ENCODE measurements around the gene CNOT8. TPM values are rescaled to one million over a fixed set of nuclear protein-coding genes. Genes with fewer than 3 reads are reported as not detected.
"Not testable (repeated sequence)": the region's sequence is repeated elsewhere in the genome, so short reads cannot be mapped to it uniquely, and the experiment has no call there.

Gene CNOT8
- total RNA-seq, 1 experiment from 2014 or later: 45.6 TPM

- Histone ChIP-seq H2AFZ (ENCODE audit: low read length) (no peak overlapping the region), H3K56ac (ENCODE audit: insufficient read length, low read depth, low read length) (no peak overlapping the region), H3K18ac (ENCODE audit: insufficient read length, low read depth, low read length) (no peak overlapping the region), H2BK15ac (ENCODE audit: low read depth, low read length) (no peak overlapping the region), H2BK5ac (ENCODE audit: insufficient read length, low read length) (no peak overlapping the region), H4K8ac (replicated peaks; ENCODE audit: insufficient read length, low read depth, low read length) (no peak overlapping the region), H3K4ac (ENCODE audit: low read depth, low read length) (no peak overlapping the region), H3K4me1 (ENCODE audit: insufficient read depth, low read length) (no peaks in the 10 kb centered on the region), H3K23me2 (ENCODE audit: insufficient read length, low read depth, low read length, poor library complexity, severe bottlenecking) (no peaks in the 10 kb centered on the region), H3K9me3 (ENCODE audit: control insufficient read depth, low read depth, low read length) (no peaks in the 10 kb centered on the region), H4K5ac (ENCODE audit: insufficient read length, low read depth, low read length) (no peak overlapping the region), H2BK12ac (ENCODE audit: insufficient read length, low read depth, low read length) (no peak overlapping the region), H2BK120ac (ENCODE audit: low read depth, low read length, poor library complexity, severe bottlenecking) (no peak overlapping the region), H3K27ac (ENCODE audit: insufficient read length, low read depth, low read length) (no peak overlapping the region), H3K4me2 (ENCODE audit: insufficient read depth, insufficient read length, low read length) (no peak overlapping the region), H2AK5ac (ENCODE audit: insufficient read length, low read length) (no peak overlapping the region), H3K27me3 (ENCODE audit: insufficient read depth, low read length) (no peaks in the 10 kb centered on the region), H3K23ac (ENCODE audit: insufficient read length, low read depth, low read length) (no peak overlapping the region), H4K20me1 (ENCODE audit: control insufficient read depth, insufficient read depth, insufficient read length) (no peaks in the 10 kb centered on the region), H3K9ac (ENCODE audit: extremely low read depth, insufficient read length, low read length) (no peak overlapping the region), H3K14ac (ENCODE audit: insufficient read depth, low read length) (no peak overlapping the region), H3K79me2 (ENCODE audit: insufficient read depth, low read length) (no peaks in the 10 kb centered on the region), H3K79me1 (ENCODE audit: insufficient read depth, low read depth, low read length, poor library complexity, severe bottlenecking) (no peaks in the 10 kb centered on the region), H4K91ac (ENCODE audit: insufficient read length, low read depth, low read length) (no peak overlapping the region), H3T11ph (ENCODE audit: low read length) (no peak overlapping the region), H2BK20ac (ENCODE audit: low read depth, low read length, poor library complexity, severe bottlenecking) (no peak overlapping the region)
- WGBS (ENCODE audit: extremely low coverage, insufficient read length, low lambda C conversion rate): no CpG with 5 or more reads among the region's 7 CpGs
- Mint-ChIP-seq H3K4me3 (no peak overlapping the region), H3K4me1 (peaks cover 6% of the 10 kb centered on the region in 2 experiments), H3K9me3 (no peaks in the 10 kb centered on the region; a peak in 1 of 5 replicates), H3K27me3 (ENCODE audit: low read depth) (no peaks in the 10 kb centered on the region), H3K27ac (no peak overlapping the region; a peak in 1 of 7 replicates), H3K36me3 (ENCODE audit: insufficient read depth in 1 of 3, low read depth in 3 of 3) (peaks cover 2 to 36% (median 25%) of the 10 kb centered on the region in 3 experiments; a peak in 5 of 7 replicates)
- no peak for DNase-seq
- no peak for TF ChIP-seq CTCF (conservative IDR thresholded peaks at IDR 0.05)
Observed at GRCh38 chr5:154831451-154831850, 27.0 kb upstream of the CNOT8 start.

- H2BK120ac ChIP-seq (ENCODE audit: low read depth, low read length, poor library complexity, severe bottlenecking); H3K4me2 ChIP-seq (ENCODE audit: insufficient read depth, insufficient read length, low read length); H3K4me1 Mint-ChIP-seq; H4K5ac ChIP-seq (ENCODE audit: insufficient read length, low read depth, low read length); H3K27ac Mint-ChIP-seq; H3K4me3 Mint-ChIP-seq; H3K4ac ChIP-seq (ENCODE audit: low read depth, low read length); H3K79me1 ChIP-seq (ENCODE audit: insufficient read depth, low read depth, low read length, poor library complexity, severe bottlenecking); H3K27me3 ChIP-seq (ENCODE audit: insufficient read depth, low read length); H3K14ac ChIP-seq (ENCODE audit: insufficient read depth, low read length); H2BK12ac ChIP-seq (ENCODE audit: insufficient read length, low read depth, low read length); H3K23ac ChIP-seq (ENCODE audit: insufficient read length, low read depth, low read length); H3K9me3 Mint-ChIP-seq; H3K27ac ChIP-seq (ENCODE audit: insufficient read length, low read depth, low read length); H2AFZ ChIP-seq (ENCODE audit: low read length); H2BK15ac ChIP-seq (ENCODE audit: low read depth, low read length); H3K56ac ChIP-seq (ENCODE audit: insufficient read length, low read depth, low read length); H3K18ac ChIP-seq (ENCODE audit: insufficient read length, low read depth, low read length); H3T11ph ChIP-seq (ENCODE audit: low read length); H2BK5ac ChIP-seq (ENCODE audit: insufficient read length, low read length); DNase-seq; H3K9me3 ChIP-seq (ENCODE audit: control insufficient read depth, low read depth, low read length); H3K23me2 ChIP-seq (ENCODE audit: insufficient read length, low read depth, low read length, poor library complexity, severe bottlenecking); H3K4me1 ChIP-seq (ENCODE audit: insufficient read depth, low read length); H4K8ac ChIP-seq (replicated peaks; ENCODE audit: insufficient read length, low read depth, low read length); H2AK5ac ChIP-seq (ENCODE audit: insufficient read length, low read length); H4K20me1 ChIP-seq (ENCODE audit: control insufficient read depth, insufficient read depth, insufficient read length); H3K9ac ChIP-seq (ENCODE audit: extremely low read depth, insufficient read length, low read length); H4K91ac ChIP-seq (ENCODE audit: insufficient read length, low read depth, low read length); H2BK20ac ChIP-seq (ENCODE audit: low read depth, low read length, poor library complexity, severe bottlenecking); H3K79me2 ChIP-seq (ENCODE audit: insufficient read depth, low read length); H3K27me3 Mint-ChIP-seq (ENCODE audit: low read depth): not testable (repeated sequence)
- no CpG with 5 or more reads among the region's 3 CpGs for WGBS (ENCODE audit: extremely low coverage, insufficient read length, low lambda C conversion rate)
- H3K36me3 Mint-ChIP-seq (ENCODE audit: insufficient read depth in 1 of 3, low read depth in 3 of 3): peaks cover 2 to 26% (median 24%) of the 10 kb centered on the region in 3 experiments; a peak in 5 of 7 replicates
Observed at GRCh38 chr5:154832804-154833203, 25.6 kb upstream of the CNOT8 start.
